ENCODE results near the gene MRPL55.
"Not testable (repeated sequence)": the region's sequence is repeated elsewhere in the genome, so short reads cannot be mapped to it uniquely, and the experiment has no call there.

Gene MRPL55

GRCh38 chr1:228120857-228121489 is 11.9 kb upstream of the MRPL55 start:
- FAIRE-seq, result no peak

- no peak for FAIRE-seq
Measured at GRCh38 chr1:228120351-228120750, 11.3 kb upstream of the MRPL55 start.

GRCh38 chr1:228118040-228118439 is 8.9 kb upstream of the MRPL55 start:
- no peak for FAIRE-seq

GRCh38 chr1:228117335-228117734 is 8.2 kb upstream of the MRPL55 start:
- FAIRE-seq, result no peak

- peak; percentile 21 for FAIRE-seq
Measured at GRCh38 chr1:228114827-228115226, 5.7 kb upstream of the MRPL55 start.

GRCh38 chr1:228112617-228113016 is 3.5 kb upstream of the MRPL55 start:
- no peak for FAIRE-seq

- FAIRE-seq, result no peak
Measured at GRCh38 chr1:228112167-228112566, 3.1 kb upstream of the MRPL55 start.

GRCh38 chr1:228111315-228111714 is 2.2 kb upstream of the MRPL55 start:
- FAIRE-seq, result not testable (repeated sequence)

- FAIRE-seq, result no peak
Measured at GRCh38 chr1:228110556-228110955, 1.5 kb upstream of the MRPL55 start.

GRCh38 chr1:228109962-228110488 is 926 bp upstream of the MRPL55 start:
- FAIRE-seq, result no peak

GRCh38 chr1:228108742-228109072 is 392 bp downstream of the MRPL55 start:
- no peak for FAIRE-seq

GRCh38 chr1:228108055-228108690 is 926 bp downstream of the MRPL55 start:
- FAIRE-seq, result no peak

GRCh38 chr1:228107636-228108035 is 1.5 kb downstream of the MRPL55 start:
- FAIRE-seq, result no peak

GRCh38 chr1:228106800-228107054 is 2.4 kb downstream of the MRPL55 start:
- FAIRE-seq, result no peak

- no peak for FAIRE-seq
Measured at GRCh38 chr1:228105996-228106799, 2.9 kb downstream of the MRPL55 start.

GRCh38 chr1:228105270-228105995 is 3.7 kb downstream of the MRPL55 start:
- FAIRE-seq, result no peak

- no peak for FAIRE-seq
Measured at GRCh38 chr1:228104526-228105269, 4.4 kb downstream of the MRPL55 start.

- no peak for FAIRE-seq
Measured at GRCh38 chr1:228102791-228103620, 6.1 kb downstream of the MRPL55 start, which contains the start of gene C1orf35. Gene C1orf35, minus strand, starts transcription at chr1:228103325. Its CDS starts 98 bp downstream, at chr1:228103227.

- no peak for FAIRE-seq
Measured at GRCh38 chr1:228101994-228102790, 6.9 kb downstream of the MRPL55 start.

GRCh38 chr1:228101614-228101993 is 7.5 kb downstream of the MRPL55 start:
- FAIRE-seq, result no peak
